Dermis blood vessel endothelial cell (primary cell): ENCODE data around the gene ZSCAN1. TPM values are rescaled to one million over a fixed set of nuclear protein-coding genes. Genes with fewer than 3 reads are reported as not detected.

ENCODE experiments used
- DNase-seq: peaks from one replicate; pipeline ENCODE4 v3.0.0; 2010
- total RNA-seq: library from RNA; depleted of rRNA; stranded (reverse); fragments of >200 nt; gene quantifications from 2 replicates; pipeline ENCODE4 v1.2.3, GENCODE V29; 2014

Gene ZSCAN1
- total RNA-seq, 1 donor from 2014 or later = not detected

- DNase-seq = no peak
Measured at GRCh38 chr19:58084596-58085347, 50.9 kb downstream of the ZSCAN1 start.

- no peak for DNase-seq
Measured at GRCh38 chr19:58085348-58085875, 51.6 kb downstream of the ZSCAN1 start.

- DNase-seq = no peak
Measured at GRCh38 chr19:58086825-58087710, 53.2 kb downstream of the ZSCAN1 start.

GRCh38 chr19:58088521-58089052 lies 54.8 kb downstream of the ZSCAN1 start:
- DNase-seq = no peak

GRCh38 chr19:58089846-58090245 lies 56.0 kb downstream of the ZSCAN1 start:
- DNase-seq = no peak

- DNase-seq = no peak
Measured at GRCh38 chr19:58091251-58091995, 57.6 kb downstream of the ZSCAN1 start.

GRCh38 chr19:58093071-58093470 lies 59.2 kb downstream of the ZSCAN1 start:
- no peak for DNase-seq

GRCh38 chr19:58095328-58095727 lies 61.5 kb downstream of the ZSCAN1 start:
- DNase-seq = no peak

GRCh38 chr19:58096884-58097283 lies 63.1 kb downstream of the ZSCAN1 start:
- DNase-seq = no peak

GRCh38 chr19:58097349-58097748 lies 63.5 kb downstream of the ZSCAN1 start:
- DNase-seq = no peak

- peak; percentile 93 for DNase-seq
Measured at GRCh38 chr19:58097781-58098681, 64.2 kb downstream of the ZSCAN1 start, which contains the start of gene ZSCAN18. Gene ZSCAN18 (minus strand): TSS chr19:58098231. CDS start chr19:58090267, 7,964 bp downstream.

- DNase-seq = no peak
Measured at GRCh38 chr19:58098682-58098998, 64.8 kb downstream of the ZSCAN1 start.

Other genes starting within 250 kb of the ZSCAN1 start
- 7.4 and 9.9 TPM in 2 replicates for gene ZNF552, start 219.1 kb upstream of the ZSCAN1 start, total RNA-seq
- gene ZNF587B, start 203.7 kb upstream of the ZSCAN1 start, total RNA-seq = 24.2 and 27.2 TPM in 2 replicates
- gene ZNF587, start 184.2 kb upstream of the ZSCAN1 start, total RNA-seq = 29.4 and 36.3 TPM in 2 replicates
- gene ZNF814, start 145.0 kb upstream of the ZSCAN1 start, total RNA-seq = 4.1 and 4.6 TPM in 2 replicates
- gene ZNF417, start 117.4 kb upstream of the ZSCAN1 start, total RNA-seq = 15.2 and 18.9 TPM in 2 replicates
- 4.3 and 4.9 TPM in 2 replicates for gene ZNF418, start 98.6 kb upstream of the ZSCAN1 start, total RNA-seq
- 4.1 and 4.5 TPM in 2 replicates for gene ZNF256, start 86.3 kb upstream of the ZSCAN1 start, total RNA-seq
- gene C19orf18, start 59.5 kb upstream of the ZSCAN1 start, total RNA-seq = 0.34 TPM in 1 of 2 replicates, not detected in the other
- 13.3 and 16.7 TPM in 2 replicates for gene ZNF606, start 31.2 kb upstream of the ZSCAN1 start, total RNA-seq
- 1.7 and 2.4 TPM in 2 replicates for gene ZNF135, start 25.3 kb downstream of the ZSCAN1 start, total RNA-seq
- 44.4 and 45.1 TPM in 2 replicates for gene ZSCAN18, start 64.2 kb downstream of the ZSCAN1 start, total RNA-seq
- gene ZNF329, start 116.8 kb downstream of the ZSCAN1 start, total RNA-seq = 13.1 and 14.6 TPM in 2 replicates
- gene ZNF274, start 149.0 kb downstream of the ZSCAN1 start, total RNA-seq = 21.0 and 21.3 TPM in 2 replicates
- 57.9 and 67.4 TPM in 2 replicates for gene ZNF544, start 194.9 kb downstream of the ZSCAN1 start, total RNA-seq
- gene ZNF8, start 244.9 kb downstream of the ZSCAN1 start, total RNA-seq = 5.6 and 6.1 TPM in 2 replicates